GM08714 (cell line): ENCODE results near the gene KCNA10.

Experiments
- H3K4me3 ChIP-seq: fragments of 200-500 bp; sonication (Bioruptor generic); 2 replicates; pipeline ENCODE4 v1.5.1; 2014; ENCODE audit warnings: mild to moderate bottlenecking, low read length, inconsistent platforms
- ZNF274 ChIP-seq: IDR thresholded peaks from 2 replicates; pipeline ENCODE4 v1.6.1; 2012; ENCODE audit warnings: mild to moderate bottlenecking, low read depth, low read length

Gene KCNA10

DNA sequence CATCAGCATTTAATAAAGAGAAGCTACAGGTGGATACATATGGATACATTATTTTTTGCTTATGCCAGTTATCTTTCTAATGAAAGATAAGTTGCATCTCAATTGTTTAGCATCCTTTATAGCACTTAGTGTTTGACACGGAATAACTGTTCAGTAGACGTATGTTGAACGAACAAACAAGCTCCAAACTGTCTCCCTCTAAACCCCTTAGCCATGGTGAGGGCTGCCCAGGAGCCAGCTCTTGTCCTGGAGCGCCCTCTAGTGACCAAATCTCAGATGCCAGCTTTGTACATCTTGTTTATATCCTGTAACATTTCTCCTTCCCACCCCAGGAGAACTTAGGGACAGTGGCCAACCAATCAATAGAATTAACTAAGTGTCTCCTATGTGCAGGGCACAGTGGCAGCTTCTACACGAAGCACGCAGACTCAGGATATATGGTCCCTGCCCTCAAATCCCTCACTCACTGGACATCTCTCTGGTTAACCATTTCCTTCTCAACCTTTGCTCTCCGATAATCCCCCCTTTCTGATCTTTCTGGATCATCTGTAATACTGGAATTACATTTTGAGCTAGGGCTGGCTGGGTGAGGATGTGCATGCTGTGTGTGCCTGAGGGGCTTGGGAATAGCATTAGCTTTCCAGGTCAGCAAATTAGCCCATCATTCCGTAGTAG, 22.9 kb downstream of the KCNA10 start:
- no peak for TF ChIP-seq ZNF274
- H3K4me3 ChIP-seq = no peak overlapping the region

DNA sequence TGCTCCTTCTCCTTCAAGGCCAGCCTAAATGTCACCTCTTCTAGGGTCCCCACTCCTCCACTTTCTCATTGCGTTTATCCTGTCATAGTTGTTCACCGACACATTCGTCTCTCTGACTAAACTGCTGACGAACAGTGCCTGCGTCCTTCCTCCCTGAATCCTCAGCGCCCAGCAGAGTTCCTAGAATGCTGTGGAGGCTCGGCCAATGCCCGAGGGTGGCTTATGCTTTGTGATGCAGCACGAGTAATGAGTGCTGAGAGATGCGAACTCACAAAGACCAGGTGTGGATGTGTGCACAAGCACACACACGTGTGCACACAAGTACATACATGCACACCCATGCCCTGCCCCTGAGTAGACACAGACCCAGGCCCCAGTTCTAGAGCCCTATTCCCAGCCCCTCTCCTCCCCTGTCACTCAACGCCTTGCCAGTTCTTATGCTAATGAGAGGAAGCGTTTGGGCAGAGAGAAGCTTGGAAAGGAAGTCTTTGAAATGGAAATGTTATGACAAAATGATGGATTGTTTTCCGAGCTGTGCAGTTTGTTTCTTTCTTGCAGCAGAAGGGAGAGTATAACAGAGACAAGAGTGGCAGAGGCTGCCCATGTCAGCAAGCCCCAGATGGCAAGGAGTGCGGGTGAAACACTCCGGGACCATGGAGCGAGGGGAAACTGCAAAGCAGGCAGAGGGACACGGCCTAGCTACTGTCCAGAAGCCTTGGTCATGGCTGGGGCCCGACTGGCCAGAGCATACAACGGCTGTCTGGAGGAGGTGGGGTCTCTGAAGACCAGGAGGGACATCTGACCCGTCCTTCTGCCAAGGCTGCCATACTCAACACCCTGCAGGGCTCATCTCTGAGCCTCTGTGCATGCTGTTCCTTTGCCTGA, 24.2 kb downstream of the KCNA10 start:
- TF ChIP-seq ZNF274 = no peak
- H3K4me3 ChIP-seq = no peak overlapping the region

GRCh38 chr1:110494036-110494435, 24.9 kb downstream of the KCNA10 start:
- H3K4me3 ChIP-seq = no peak overlapping the region
- no peak for TF ChIP-seq ZNF274

- TF ChIP-seq ZNF274 = no peak
- no peak overlapping the region for H3K4me3 ChIP-seq
These were observed 25.8 kb downstream of the KCNA10 start for GRCh38 chr1:110493059-110493699.

DNA sequence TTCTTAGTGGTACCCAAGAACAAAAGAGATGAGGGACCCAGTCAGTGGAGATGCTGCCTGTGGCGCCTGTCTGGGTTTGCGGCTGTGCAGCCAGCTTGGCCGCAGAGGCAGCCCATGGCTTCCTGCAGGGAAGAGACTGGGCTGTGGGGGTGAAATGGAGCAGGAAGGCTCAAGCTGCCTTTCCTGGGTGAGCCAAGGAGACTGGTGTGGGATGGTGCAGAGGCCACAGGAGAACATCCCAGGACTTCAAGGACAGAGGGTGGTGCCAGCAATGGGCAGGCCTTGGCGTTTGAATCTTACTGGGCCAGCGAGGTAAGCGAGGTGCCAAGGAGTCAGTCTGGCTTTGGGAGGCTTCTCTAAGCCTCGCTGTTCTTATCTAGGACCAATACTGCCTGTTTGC, 26.4 kb downstream of the KCNA10 start:
- TF ChIP-seq ZNF274 = no peak
- no peak overlapping the region for H3K4me3 ChIP-seq

- H3K4me3 ChIP-seq = no peak overlapping the region
- no peak for TF ChIP-seq ZNF274
These were observed 28.1 kb downstream of the KCNA10 start for GRCh38 chr1:110490791-110491451.

- no peak overlapping the region for H3K4me3 ChIP-seq
- no peak for TF ChIP-seq ZNF274
These were observed 28.9 kb downstream of the KCNA10 start for GRCh38 chr1:110489973-110490542.

DNA sequence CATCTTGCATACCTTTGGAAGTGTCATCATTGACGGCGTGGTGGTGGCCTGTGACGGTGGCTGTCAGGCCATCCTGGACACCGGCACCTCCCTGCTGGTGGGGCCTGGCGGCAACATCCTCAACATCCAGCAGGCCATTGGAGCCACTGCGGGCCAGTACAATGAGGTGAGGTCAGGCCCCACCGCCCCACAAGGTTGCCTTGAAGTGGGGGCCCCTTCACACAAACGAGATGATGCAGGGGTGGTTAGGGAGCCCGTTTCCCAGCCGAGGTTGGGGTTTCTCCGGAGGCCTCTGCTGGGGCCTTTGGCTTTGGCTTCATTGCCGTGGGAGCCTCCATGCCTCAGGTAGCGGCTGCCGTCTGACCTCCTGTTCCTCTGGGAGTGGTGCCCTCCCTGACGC, 29.6 kb downstream of the KCNA10 start:
- H3K4me3 ChIP-seq = no peak overlapping the region
- no peak for TF ChIP-seq ZNF274

GRCh38 chr1:110488867-110489266, 30.1 kb downstream of the KCNA10 start:
- TF ChIP-seq ZNF274 = no peak

GRCh38 chr1:110488161-110488560, 30.8 kb downstream of the KCNA10 start:
- no peak overlapping the region for H3K4me3 ChIP-seq
- TF ChIP-seq ZNF274 = no peak

More at GRCh38 chr1:110488867-110489266, 30.1 kb downstream of the KCNA10 start:
- no peak overlapping the region for H3K4me3 ChIP-seq

- TF ChIP-seq ZNF274 = no peak
- H3K4me3 ChIP-seq = no peak overlapping the region
These were observed 31.2 kb downstream of the KCNA10 start for GRCh38 chr1:110487726-110488125.

- no peak overlapping the region for H3K4me3 ChIP-seq
- TF ChIP-seq ZNF274 = no peak
These were observed 33.2 kb downstream of the KCNA10 start for GRCh38 chr1:110485725-110486124.

- no peak overlapping the region for H3K4me3 ChIP-seq
- TF ChIP-seq ZNF274 = no peak
These were observed 34.2 kb downstream of the KCNA10 start for GRCh38 chr1:110484801-110485200.

DNA sequence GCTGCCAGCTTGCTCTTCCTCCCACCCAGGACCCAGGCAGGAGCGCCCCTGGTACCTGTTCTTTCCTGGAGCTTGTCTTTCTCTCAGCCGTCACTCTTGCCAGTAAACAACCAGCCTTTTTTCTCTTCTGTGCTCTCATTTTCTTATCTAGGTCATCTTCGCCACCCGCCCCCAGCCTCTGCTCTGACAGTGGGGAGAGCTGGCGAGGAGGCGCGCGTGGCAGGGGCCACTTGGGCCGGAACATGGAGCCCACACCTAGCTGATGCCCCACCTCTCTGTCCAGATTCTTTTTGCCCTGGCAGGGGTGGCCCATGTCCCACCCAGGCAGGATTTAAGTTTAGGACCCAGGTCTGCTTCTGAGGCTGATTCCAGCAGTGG, 35.7 kb downstream of the KCNA10 start:
- no peak overlapping the region for H3K4me3 ChIP-seq
- no peak for TF ChIP-seq ZNF274
